Activated gamma-delta T cell (primary cell): ENCODE measurements around the gene LYZ.

Source experiments
- DNase-seq: peaks from one replicate; lab custom pipeline; 2025; lab: John Stamatoyannopoulos, UW

Gene LYZ

GRCh38 chr12:69338936-69339335, 9.2 kb upstream of the LYZ start:
- no peak for DNase-seq

GRCh38 chr12:69339999-69340398, 8.2 kb upstream of the LYZ start:
- no peak for DNase-seq

GRCh38 chr12:69341328-69341727, 6.9 kb upstream of the LYZ start:
- no peak for DNase-seq

GRCh38 chr12:69342421-69342820, 5.8 kb upstream of the LYZ start:
- no peak for DNase-seq

- DNase-seq = no peak
Measured at GRCh38 chr12:69343357-69343756, 4.8 kb upstream of the LYZ start.

GRCh38 chr12:69343885-69344612, 4.1 kb upstream of the LYZ start:
- DNase-seq = no peak

- DNase-seq = no peak
Measured at GRCh38 chr12:69345077-69345476, 3.1 kb upstream of the LYZ start.

GRCh38 chr12:69345742-69346141, 2.4 kb upstream of the LYZ start:
- no peak for DNase-seq

- DNase-seq = no peak
Measured at GRCh38 chr12:69350002-69350626, 1.9 kb downstream of the LYZ start.

- DNase-seq = no peak
Measured at GRCh38 chr12:69350777-69351176, 2.6 kb downstream of the LYZ start.

GRCh38 chr12:69351462-69352236, 3.5 kb downstream of the LYZ start:
- DNase-seq = no peak

- DNase-seq = no peak
Measured at GRCh38 chr12:69352904-69353303, 4.7 kb downstream of the LYZ start.

GRCh38 chr12:69354172-69354555, 6.0 kb downstream of the LYZ start:
- no peak for DNase-seq

- DNase-seq = no peak
Measured at GRCh38 chr12:69354556-69355187, 6.5 kb downstream of the LYZ start.

GRCh38 chr12:69355363-69356028, 7.3 kb downstream of the LYZ start:
- DNase-seq = no peak

GRCh38 chr12:69359531-69360347, 11.6 kb downstream of the LYZ start, which contains the start of gene YEATS4:
Gene YEATS4, plus strand, starts transcription at chr12:69359743. Its CDS starts 230 bp downstream, at chr12:69359973.
- peak; percentile 79 for DNase-seq

- DNase-seq = no peak
Measured at GRCh38 chr12:69360348-69360672, 12.1 kb downstream of the LYZ start.

GRCh38 chr12:69366796-69367195, 18.6 kb downstream of the LYZ start:
- no peak for DNase-seq

- no peak for DNase-seq
Measured at GRCh38 chr12:69368171-69368570, 20.0 kb downstream of the LYZ start.

GRCh38 chr12:69383074-69383473, 34.9 kb downstream of the LYZ start:
- DNase-seq = no peak

- DNase-seq = no peak
Measured at GRCh38 chr12:69385038-69385437, 36.9 kb downstream of the LYZ start.
